ENCODE data around the gene ZNF865.

Gene ZNF865

GRCh38 chr19:55644842-55645511, 39.5 kb downstream of the ZNF865 start:
- no peak for DNase-seq (ENCODE audit: low read depth)

GRCh38 chr19:55645512-55645881, 40.0 kb downstream of the ZNF865 start:
- no peak for DNase-seq (ENCODE audit: low read depth)

GRCh38 chr19:55646889-55647731, 41.7 kb downstream of the ZNF865 start:
- peak; percentile 19 for DNase-seq (ENCODE audit: low read depth)

- peak; percentile 71 for DNase-seq (ENCODE audit: low read depth)
Observed at GRCh38 chr19:55647732-55648584, 42.5 kb downstream of the ZNF865 start, which contains the start of gene CCDC106. Gene CCDC106 (plus strand): TSS chr19:55648212. CDS start chr19:55649047, 835 bp downstream.

GRCh38 chr19:55648585-55649267, 43.3 kb downstream of the ZNF865 start:
- no peak for DNase-seq (ENCODE audit: low read depth)

- no peak for DNase-seq (ENCODE audit: low read depth)
Observed at GRCh38 chr19:55649268-55650125, 44.0 kb downstream of the ZNF865 start.

GRCh38 chr19:55650126-55650557, 44.7 kb downstream of the ZNF865 start:
- no peak for DNase-seq (ENCODE audit: low read depth)

- no peak for DNase-seq (ENCODE audit: low read depth)
Observed at GRCh38 chr19:55650602-55651230, 45.3 kb downstream of the ZNF865 start.

- DNase-seq (ENCODE audit: low read depth): no peak
Observed at GRCh38 chr19:55651236-55651635, 45.8 kb downstream of the ZNF865 start.

GRCh38 chr19:55652311-55653128, 47.1 kb downstream of the ZNF865 start:
- no peak for DNase-seq (ENCODE audit: low read depth)

GRCh38 chr19:55653651-55654322, 48.3 kb downstream of the ZNF865 start:
- DNase-seq (ENCODE audit: low read depth): peak; percentile 97

- DNase-seq (ENCODE audit: low read depth): peak; percentile 99
Observed at GRCh38 chr19:55654323-55654867, 48.9 kb downstream of the ZNF865 start.

GRCh38 chr19:55654868-55655647, 49.6 kb downstream of the ZNF865 start, which contains the start of gene U2AF2:
Gene U2AF2 (plus strand): TSS chr19:55655035. CDS start chr19:55655105, 70 bp downstream.
- peak; percentile 90 for DNase-seq (ENCODE audit: low read depth)

- DNase-seq (ENCODE audit: low read depth): no peak
Observed at GRCh38 chr19:55655648-55656040, 50.2 kb downstream of the ZNF865 start.

GRCh38 chr19:55656552-55656951, 51.1 kb downstream of the ZNF865 start:
- no peak for DNase-seq (ENCODE audit: low read depth)

GRCh38 chr19:55656988-55657747, 51.7 kb downstream of the ZNF865 start:
- no peak for DNase-seq (ENCODE audit: low read depth)

All from ELR (cell line).